Measurements from ENCODE around the gene KDM6A.
"Not testable (repeated sequence)": the region's sequence is repeated elsewhere in the genome, so short reads cannot be mapped to it uniquely, and the experiment has no call there.

Gene KDM6A

GRCh38 chrX:44970709-44971108, 97.7 kb downstream of the KDM6A start:
- no peak for DNase-seq

DNA sequence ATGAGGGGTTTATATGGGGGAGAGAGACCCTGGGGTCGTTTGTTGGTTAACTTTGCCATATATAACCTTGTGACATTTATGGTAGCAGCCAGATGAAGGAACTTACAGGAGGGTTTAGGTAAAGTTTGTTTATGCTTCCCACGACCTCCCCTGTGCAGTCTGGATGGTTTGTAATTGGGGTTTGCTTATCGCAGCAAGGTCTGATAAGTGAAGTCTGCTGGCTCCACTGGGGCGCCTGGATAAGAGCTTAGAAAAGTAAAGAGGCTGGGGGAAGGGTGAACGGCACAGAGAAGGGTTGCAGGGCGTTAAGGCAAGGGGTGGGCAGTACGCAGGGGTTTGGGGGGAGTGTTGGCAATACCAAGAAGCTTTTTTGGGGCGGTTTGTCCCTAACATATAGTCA, 98.7 kb downstream of the KDM6A start:
- no peak for DNase-seq

DNA sequence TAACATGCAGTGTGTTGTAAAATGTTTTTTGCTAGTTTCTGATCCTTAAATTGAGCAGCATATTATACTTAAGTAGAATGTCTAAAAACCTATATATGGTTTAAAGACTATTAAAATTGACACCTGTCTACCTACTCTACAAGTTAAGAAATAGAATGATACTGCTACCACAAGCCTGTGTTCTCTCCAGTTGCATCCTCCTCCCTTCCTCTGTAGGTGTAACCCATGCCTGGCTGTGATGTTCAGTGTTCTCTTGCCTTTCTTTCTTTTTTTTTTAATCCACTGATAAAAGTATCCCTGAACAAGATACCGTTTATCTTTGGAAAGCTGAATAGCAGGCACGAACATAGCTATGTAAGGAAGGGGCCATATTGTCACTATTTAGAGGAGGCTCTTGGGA, 99.1 kb downstream of the KDM6A start:
- no peak for DNase-seq

- DNase-seq, result no peak
Observed at GRCh38 chrX:44973420-44973932, 100.5 kb downstream of the KDM6A start.

DNA sequence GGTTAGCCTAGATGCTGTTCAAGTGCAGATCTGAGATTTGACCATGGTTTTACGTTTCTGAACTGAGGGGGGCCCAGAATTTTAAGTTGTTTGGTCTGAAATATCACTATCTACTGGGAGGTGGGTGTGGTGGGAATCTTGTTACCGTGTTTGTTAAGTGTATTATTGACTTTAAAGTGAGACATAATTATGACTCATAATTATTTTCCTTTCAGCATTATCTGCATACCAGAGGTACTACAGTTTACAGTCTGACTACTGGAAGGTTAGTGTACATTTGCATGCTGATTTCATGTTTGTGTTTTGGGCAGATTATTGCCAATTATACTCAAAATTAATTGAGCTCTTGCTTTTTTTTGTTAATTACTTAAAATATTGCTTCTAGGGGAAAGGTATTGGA, 101.5 kb downstream of the KDM6A start:
- peak; percentile 30 for DNase-seq

DNA sequence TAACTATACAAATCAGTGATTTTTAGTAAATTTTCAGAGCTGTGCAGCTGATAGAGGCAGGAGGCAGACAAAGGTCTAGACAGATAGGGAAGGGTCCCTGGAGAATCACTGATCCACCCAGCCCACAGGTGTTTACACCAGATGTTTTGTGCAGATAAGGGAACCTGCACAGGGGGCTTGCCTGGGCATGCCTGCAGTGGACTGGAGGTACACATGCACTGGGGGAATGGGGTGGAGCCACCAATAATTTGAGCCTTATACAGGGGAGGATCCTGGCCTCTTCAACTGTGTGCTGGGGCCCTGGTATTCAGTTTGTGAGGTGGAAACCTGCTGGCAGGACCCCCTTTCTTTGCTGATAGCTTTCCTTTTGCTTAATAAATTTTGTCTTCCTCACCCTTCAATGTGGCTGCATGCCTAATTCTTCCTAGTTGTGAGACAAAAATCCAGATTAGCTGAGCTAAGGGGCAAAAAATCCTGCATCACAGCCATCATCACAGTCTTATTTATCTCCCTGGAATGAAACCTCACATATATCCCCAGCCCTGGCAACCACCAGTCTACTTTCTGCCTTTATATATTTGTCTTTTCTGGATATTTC, 102.8 kb downstream of the KDM6A start:
- peak; percentile 1 for DNase-seq

GRCh38 chrX:44978976-44979375, 106.0 kb downstream of the KDM6A start:
- DNase-seq, result no peak

GRCh38 chrX:44980403-44980802, 107.4 kb downstream of the KDM6A start:
- no peak for DNase-seq

- DNase-seq, result no peak
Observed at GRCh38 chrX:44980883-44981282, 107.9 kb downstream of the KDM6A start.

DNA sequence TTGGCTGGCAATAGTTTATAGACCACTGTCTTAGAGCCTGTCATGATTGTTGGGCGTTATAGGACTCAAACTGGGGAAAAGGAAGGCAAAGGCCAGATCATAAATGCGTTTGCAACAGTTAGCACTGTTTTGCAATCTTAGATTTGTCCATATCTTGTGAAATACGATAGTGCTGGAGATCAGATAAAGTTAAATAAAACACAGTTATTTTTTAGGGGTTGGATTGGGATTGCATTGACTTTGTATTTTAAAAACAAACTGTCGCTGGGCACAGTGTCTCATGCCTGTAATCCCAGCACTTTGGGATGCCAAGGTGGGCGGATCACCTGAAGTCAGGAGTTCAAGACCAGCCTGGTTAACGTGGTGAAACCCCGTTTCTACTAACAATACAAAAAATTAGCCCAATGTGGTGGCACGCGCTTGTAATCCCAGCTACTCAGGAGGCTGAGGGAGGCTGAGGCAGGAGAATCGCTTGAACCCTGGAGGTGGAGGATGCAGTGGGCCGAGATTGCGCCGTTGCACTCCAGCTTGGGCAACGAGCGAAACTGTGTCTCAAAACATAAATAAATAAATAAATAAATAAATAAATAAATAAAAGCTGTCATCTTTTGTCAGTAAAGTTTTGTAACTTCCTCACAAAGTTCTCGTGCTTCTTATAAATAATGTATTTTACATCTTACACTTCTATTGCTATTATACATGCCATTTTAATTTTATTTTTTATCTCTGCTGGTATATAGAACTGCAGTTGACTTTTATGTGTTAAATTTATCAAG, 117.2 kb downstream of the KDM6A start:
- no peak for DNase-seq

DNA sequence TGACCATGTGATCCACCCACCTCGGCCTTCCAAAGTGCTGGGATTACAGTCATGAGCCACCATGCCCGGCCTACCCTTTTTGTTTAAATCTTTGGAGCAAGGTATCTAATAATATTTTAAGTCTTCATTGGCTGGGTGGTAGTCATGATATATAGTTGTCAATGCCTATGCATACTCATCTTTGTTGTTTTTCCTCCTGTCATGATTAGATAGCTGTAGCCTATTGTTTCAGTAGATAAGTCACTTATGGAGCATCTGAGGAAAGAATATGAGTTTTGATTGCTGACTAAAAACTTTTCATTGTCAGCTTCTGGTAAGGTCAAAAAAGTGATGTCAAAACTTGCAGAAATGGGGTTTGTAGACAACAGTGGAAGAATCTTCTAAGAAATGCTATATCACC, 119.8 kb downstream of the KDM6A start:
- no peak for DNase-seq

DNA sequence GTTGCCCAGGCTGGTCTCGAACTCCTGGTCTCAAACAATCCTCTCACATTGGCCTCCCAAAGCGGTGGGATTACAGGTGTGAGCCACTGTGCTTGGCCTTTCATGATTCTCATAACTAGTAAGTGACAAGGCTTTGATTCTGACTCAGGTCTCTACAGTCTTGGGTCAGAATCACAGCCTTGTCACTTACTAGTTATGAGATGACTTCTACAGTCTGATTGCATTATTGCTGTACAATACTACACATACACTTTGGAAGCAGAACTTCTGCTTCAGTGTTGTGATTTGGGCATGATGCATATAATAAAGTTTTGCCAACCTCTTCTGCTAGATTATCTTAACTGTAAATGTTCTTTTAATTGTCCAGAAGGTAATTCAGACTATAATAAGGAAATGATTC, 123.3 kb downstream of the KDM6A start:
- DNase-seq, result no peak

GRCh38 chrX:44997282-44997812, 124.4 kb downstream of the KDM6A start:
- no peak for DNase-seq

DNA sequence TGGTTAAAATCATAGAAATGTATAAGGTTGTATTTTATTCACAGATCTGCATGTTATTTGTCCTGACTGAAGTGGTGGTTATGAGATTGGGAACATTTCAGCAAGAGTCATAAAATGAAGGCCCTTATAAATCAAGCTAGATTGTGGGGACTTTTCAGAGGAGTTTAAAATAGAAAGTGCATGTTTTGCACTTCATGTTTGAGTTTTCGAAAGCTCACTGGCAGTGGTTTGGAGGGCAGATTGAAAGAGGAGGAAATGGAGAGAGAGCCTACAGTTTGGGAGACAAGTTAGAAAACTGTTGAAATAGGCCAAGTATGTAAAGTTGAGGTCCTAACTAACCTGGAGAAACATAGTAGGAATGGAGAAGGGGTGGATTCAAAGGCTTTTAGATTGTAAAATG, 124.9 kb downstream of the KDM6A start:
- no peak for DNase-seq

DNA sequence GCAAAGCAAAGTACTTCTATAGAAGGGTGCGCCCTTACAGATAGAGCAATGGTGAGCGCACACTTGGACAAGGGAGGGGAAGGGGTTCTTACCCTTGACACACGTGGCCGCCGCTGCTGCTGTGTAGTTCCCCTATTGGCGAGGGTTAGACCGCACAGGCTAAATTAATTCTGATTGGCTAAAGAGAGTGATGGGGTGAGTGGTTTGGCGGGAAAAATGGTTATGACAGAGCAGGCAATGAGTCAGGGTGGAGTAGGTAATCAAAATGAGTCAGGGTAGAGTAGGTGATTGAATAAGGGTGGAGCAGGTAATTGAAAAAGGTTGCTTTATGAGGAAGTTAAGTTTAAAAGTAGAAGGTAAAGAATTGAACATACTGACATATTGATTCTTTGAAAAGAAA, 126.2 kb downstream of the KDM6A start:
- DNase-seq, result not testable (repeated sequence)

DNA sequence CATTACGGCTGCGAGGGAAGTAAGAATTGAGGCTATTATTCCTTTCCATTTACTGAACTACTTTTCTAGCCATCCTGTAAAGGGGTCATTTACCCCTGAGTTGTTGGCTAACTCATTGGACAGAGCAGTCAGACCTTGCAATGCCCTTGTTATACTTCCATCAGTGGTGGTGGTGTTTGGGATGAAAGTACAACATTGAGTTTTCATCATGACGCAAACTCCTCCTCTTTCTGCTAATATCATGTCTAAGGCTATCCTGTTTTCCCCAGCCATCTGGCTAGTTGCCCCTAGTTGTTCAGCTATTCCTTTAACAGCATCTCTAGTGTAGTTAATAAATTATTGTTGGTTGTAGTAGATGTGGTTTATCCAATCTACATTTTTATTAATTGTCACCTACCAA, 126.9 kb downstream of the KDM6A start:
- DNase-seq, result not testable (repeated sequence)

GRCh38 chrX:45001048-45001447, 128.1 kb downstream of the KDM6A start:
- no peak for DNase-seq

DNA sequence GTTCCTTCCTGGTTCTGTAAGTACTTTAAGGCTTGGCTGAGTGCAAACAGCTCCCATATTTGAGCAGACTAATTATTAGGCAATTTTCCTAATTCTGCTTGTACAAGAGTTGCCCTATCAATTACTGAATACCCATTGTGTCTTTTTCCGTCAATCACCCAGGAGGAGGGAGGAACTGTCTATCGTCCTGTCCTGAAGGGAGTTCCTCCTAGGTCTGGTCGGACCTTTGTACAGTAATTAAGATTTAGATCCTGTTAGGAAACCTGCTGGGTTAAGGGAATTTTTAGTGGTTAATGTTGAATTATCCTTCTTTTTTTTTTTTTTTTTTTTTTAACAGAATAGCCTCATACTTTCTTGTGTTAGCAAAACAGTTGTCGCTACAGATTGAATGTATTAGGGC, 130.1 kb downstream of the KDM6A start:
- DNase-seq, result no peak

DNA sequence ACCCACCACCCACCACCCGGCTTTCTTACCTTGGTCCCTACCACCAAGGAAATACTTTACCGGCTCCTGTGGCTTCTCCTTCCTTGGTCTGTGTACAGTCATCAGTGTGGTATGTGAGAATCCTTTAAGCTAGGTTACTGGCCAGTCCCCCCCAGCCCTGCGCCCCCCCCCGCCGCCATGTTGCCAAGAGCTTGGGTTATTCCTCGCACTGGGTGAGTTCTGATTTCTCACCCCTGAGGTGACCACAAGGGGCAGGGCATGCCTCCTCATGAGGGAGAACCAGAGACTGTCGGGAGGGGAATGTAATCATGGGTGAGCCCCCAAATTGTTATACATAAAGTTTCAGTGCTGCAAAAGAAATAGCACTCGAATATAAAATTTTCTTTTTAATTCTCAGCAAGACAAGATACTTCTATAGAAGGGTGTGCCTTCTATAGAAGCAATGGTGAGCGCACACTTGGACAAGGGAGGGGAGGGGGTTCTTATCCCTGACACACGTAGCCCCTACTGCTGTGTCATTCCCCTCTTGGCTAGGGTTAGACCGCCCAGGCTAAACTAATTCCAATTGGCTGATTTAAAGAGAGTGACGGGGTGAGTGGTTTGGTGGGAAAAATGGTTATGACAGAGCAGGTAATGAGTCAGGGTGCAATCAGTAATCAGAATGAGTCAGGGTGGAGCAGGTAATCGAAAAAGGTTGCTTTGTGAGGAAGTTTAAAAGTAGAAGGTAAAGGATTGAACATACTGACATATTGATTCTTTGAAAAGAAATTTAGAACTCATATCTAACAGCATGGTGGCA, 133.2 kb downstream of the KDM6A start:
- peak; percentile 45 for DNase-seq

DNA sequence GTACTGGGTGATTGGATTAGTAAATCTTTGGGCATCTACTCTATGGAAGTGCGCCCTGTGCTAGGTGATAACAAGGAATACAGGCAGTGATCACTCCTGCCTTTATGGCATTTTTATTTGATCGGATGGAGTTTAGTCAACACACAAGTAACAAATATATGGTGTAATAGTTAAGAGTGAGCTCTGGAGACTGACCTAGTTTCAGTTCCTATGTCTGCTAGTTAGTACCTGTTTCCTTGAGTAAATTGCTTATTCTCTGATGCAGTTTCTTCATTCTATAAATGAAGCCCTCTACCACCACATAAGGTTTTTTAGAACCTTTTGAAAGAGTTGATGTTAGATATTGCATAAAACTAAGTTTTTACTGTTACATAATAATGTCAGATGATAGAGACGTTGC, 134.6 kb downstream of the KDM6A start:
- DNase-seq, result no peak

GRCh38 chrX:45009371-45010000, 136.5 kb downstream of the KDM6A start:
- DNase-seq, result peak; percentile 34

DNA sequence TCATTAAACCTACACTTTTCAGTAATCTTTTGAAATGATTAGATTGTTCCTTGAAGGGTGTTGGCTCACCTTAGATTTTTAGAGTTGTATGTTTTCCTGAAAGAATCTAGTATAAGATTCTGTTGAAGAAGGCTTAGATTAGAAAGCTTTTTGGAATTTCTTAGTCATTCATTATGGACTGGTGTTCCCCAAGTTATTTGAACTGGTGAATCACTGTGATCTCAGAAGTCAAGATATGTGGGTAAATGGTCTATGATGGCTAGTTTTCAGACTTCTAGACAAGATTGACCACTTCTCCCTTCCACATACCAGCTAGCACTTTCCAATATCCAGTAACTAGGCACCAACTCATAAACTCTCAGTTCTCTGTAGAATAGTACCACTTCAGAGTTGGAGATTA, 138.1 kb downstream of the KDM6A start:
- peak; percentile 62 for DNase-seq

- DNase-seq, result no peak
Observed at GRCh38 chrX:45011597-45011996, 138.6 kb downstream of the KDM6A start.

Measured in EL (cell line).